Body of pancreas (tissue), 4 donors: Measurements from ENCODE around the gene LILRB4. TPM values are rescaled to one million over a fixed set of nuclear protein-coding genes. Genes with fewer than 3 reads are reported as not detected.
"Not testable (repeated sequence)": the region's sequence is repeated elsewhere in the genome, so short reads cannot be mapped to it uniquely, and the experiment has no call there.

ENCODE experiments used
- ATAC-seq: fragments of 150-250 bp; one replicate; pipeline ENCODE4 v1.9.1; 2016
- DNase-seq, 4 donors: peaks; one replicate each; pipeline ENCODE4 v3.0.0-alpha.2; 2019
- H3K27ac ChIP-seq, 4 donors: fragments of 200-600 bp; sonication (generic); 1 replicate in 3 of 4; 2 replicates in 1 of 4; pipeline versions ENCODE4 v1.5.1 to v1.6.1; 2016 to 2019; ENCODE audit warnings: mild to moderate bottlenecking in 1 of 4, mixed read lengths in 1 of 4, moderate library complexity in 1 of 4
- H3K27me3 ChIP-seq, 2 donors: fragments of 200-600 bp; sonication (generic); one replicate each; pipeline ENCODE4 v1.6.0; 2016; ENCODE audit warnings: mild to moderate bottlenecking in 1 of 2
- H3K36me3 ChIP-seq, 2 donors: fragments of 200-600 bp; sonication (generic); replicated peaks in 1 of 2; 2 replicates each; pipeline ENCODE4 v1.5.1; 2016; ENCODE audit warnings: low read depth in 2 of 2; ENCODE audit not compliant: insufficient read depth in 1 of 2
- H3K4me1 ChIP-seq: fragments of 200-600 bp; sonication (generic); one replicate; pipeline ENCODE4 v1.6.0; 2016
- H3K4me3 ChIP-seq, 2 donors: fragments of 200-600 bp; sonication (generic); 1 replicate in 1 of 2; 2 replicates in 1 of 2; pipeline ENCODE4 v1.5.1; 2016 to 2019
- H3K9me3 ChIP-seq, 3 donors: fragments of 200-600 bp; sonication (generic); 1 replicate in 2 of 3; 2 replicates in 1 of 3; pipeline ENCODE4 v1.5.1; 2016
- POLR2A ChIP-seq, 3 donors: fragments of 450-650 bp; IDR thresholded peaks; one replicate each; pipeline ENCODE4 v1.6.1; 2016; ENCODE audit warnings: antibody characterized with exemption in 3 of 3, mild to moderate bottlenecking in 2 of 3
- WGBS, 2 donors: methylation state at CpG; one replicate each; pipeline ENCODE4 v1.1.5; 2017; 5-methylcytosine and 5-hydroxymethylcytosine counted together
- intact Hi-C: fragments of 100-400 bp; cut with DNase I; formaldehyde crosslinking; loops from one replicate; pipeline ENCODE4 v1.15.1; 2023
- total RNA-seq, 2 donors: library from RNA; depleted of rRNA; stranded (reverse); fragments of >200 nt; gene quantifications; one replicate each; pipeline ENCODE4 v1.1.0, GENCODE V29; 2016
- TF ChIP-seq, protein P1 (sequence below), 7 experiments: fragments of 450-650 bp in 4 of 7; fragments of 200-600 bp in 3 of 7; sonication (generic) in 3 of 7; IDR thresholded peaks; one replicate each; pipeline ENCODE4 v1.5.1; 2016 to 2019; ENCODE audit warnings: antibody characterized with exemption in 7 of 7

Gene LILRB4
- total RNA-seq, 2 donors from 2014 or later: 0.99 to 1.0 TPM

- TF ChIP-seq POLR2A (IDR thresholded peaks at IDR 0.05): no peak
- TF ChIP-seq, protein P1, sequence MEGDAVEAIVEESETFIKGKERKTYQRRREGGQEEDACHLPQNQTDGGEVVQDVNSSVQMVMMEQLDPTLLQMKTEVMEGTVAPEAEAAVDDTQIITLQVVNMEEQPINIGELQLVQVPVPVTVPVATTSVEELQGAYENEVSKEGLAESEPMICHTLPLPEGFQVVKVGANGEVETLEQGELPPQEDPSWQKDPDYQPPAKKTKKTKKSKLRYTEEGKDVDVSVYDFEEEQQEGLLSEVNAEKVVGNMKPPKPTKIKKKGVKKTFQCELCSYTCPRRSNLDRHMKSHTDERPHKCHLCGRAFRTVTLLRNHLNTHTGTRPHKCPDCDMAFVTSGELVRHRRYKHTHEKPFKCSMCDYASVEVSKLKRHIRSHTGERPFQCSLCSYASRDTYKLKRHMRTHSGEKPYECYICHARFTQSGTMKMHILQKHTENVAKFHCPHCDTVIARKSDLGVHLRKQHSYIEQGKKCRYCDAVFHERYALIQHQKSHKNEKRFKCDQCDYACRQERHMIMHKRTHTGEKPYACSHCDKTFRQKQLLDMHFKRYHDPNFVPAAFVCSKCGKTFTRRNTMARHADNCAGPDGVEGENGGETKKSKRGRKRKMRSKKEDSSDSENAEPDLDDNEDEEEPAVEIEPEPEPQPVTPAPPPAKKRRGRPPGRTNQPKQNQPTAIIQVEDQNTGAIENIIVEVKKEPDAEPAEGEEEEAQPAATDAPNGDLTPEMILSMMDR (IDR thresholded peaks at IDR 0.05): no peak
- 33 to 49% methylated on average over 4 of the region's 4 CpGs for WGBS, 2 donors
- Histone ChIP-seq H3K4me1 (no peaks in the 10 kb centered on the region), H3K27me3 (no peaks in the 10 kb centered on the region), H3K4me3 (no peak overlapping the region), H3K36me3 (no peaks in the 10 kb centered on the region), H3K27ac (no peak overlapping the region), H3K9me3 (no peaks in the 10 kb centered on the region)
- intact Hi-C loops: loop anchor here (10.0 kb wide), 1 partner anchor 192 kb away; no protein-coding TSS in a partner anchor
- DNase-seq (no peak), ATAC-seq (no peak)
These were observed 14.4 kb downstream of the LILRB4 start for GRCh38 chr19:54677217-54677616.

GRCh38 chr19:54681596-54681995 is 18.8 kb downstream of the LILRB4 start:
- H3K4me3 ChIP-seq, intact Hi-C loops, H3K27ac ChIP-seq, ATAC-seq, H3K36me3 ChIP-seq, DNase-seq, H3K9me3 ChIP-seq, H3K4me1 ChIP-seq, H3K27me3 ChIP-seq: not testable (repeated sequence)
- WGBS, 2 donors: 65 to 72% methylated on average over 12 of the region's 12 CpGs

DNA sequence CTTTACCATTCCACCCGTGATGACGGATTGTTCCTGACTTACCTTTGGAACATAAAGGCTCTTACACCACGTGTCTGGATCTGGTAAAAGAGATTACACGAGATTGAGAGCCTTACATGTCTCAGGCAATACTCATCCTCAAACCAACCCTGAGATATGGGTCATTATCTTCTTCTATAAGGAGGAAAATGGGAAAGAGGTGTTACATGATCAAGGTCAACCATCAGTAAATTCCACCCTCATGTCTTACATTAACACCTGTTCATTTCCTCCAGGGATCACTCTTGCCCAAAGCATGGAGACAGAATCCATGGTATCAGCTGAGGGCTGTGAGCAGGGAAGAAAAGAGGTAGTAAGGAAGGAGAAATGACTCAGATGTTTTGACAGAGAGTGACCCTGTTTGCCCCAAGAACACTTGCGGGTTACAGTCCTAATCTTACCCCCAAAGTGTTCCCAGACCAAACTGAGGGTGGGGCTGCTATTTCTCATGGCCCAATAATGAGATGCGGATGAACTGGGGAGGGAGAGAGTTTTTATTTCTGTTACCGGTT is 19.6 kb downstream of the LILRB4 start:
- Histone ChIP-seq H3K9me3 (no peaks in the 10 kb centered on the region), H3K4me1 (no peaks in the 10 kb centered on the region), H3K36me3 (no peaks in the 10 kb centered on the region), H3K27me3 (no peaks in the 10 kb centered on the region), H3K4me3 (no peak overlapping the region), H3K27ac (no peak overlapping the region)
- DNase-seq (no peak), ATAC-seq (no peak)
- TF ChIP-seq, protein P1 (IDR thresholded peaks at IDR 0.05): no peak
- TF ChIP-seq POLR2A (IDR thresholded peaks at IDR 0.05): no peak
- 41 to 43% methylated on average over 7 of the region's 7 CpGs for WGBS, 2 donors
- intact Hi-C loops: no loop called here

- H3K4me1 ChIP-seq: no peaks in the 10 kb centered on the region
- no peaks in the 10 kb centered on the region for H3K27me3 ChIP-seq
- DNase-seq: no peak
- no peaks in the 10 kb centered on the region for H3K9me3 ChIP-seq
- TF ChIP-seq POLR2A (IDR thresholded peaks at IDR 0.05): no peak
- TF ChIP-seq, protein P1 (IDR thresholded peaks at IDR 0.05): no peak
- no peak overlapping the region for H3K27ac ChIP-seq
- H3K4me3 ChIP-seq: no peak overlapping the region
- 16 to 38% methylated on average over 3 of the region's 3 CpGs for WGBS, 2 donors
- no peak for ATAC-seq
- intact Hi-C loops: no loop called here
- H3K36me3 ChIP-seq: no peaks in the 10 kb centered on the region
These were observed 21.7 kb downstream of the LILRB4 start for GRCh38 chr19:54684527-54684926.

DNA sequence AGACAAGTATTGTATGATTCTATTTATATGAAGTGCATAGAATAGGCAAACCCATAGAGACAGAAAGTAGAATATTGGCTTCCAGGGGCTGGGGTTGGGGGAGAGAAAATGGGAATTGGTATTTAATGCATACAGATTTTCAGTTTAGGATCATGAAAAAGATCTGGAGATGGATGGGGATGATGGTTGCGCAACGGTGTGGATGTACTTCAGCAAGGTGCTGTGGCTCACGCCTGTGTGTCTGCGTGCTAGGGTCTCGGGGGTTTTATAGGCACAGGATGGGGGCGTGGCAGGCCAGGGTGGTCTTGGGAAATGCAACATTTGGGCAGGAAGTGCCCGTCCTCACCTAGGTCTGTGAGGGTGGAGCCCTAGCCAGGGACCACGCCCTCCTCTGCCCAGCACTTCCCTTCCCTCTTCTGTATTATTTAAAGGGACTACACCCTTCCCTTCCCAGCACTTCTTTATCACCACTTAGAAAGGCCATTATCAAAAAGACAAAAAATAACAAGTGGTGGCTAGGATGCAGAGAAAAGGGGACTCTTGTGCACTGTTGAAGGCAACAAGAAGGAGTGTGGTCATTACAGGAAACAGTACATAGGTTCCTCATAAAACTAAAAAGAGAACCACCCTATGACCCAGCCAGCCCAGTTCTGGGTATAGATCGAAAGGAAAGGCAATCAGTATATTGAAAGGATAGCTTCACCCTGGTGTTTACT is 29.0 kb downstream of the LILRB4 start:
- WGBS, 2 donors: 40 to 53% methylated on average over 9 of the region's 9 CpGs
- Histone ChIP-seq H3K27ac (no peak overlapping the region), H3K4me1 (no peaks in the 10 kb centered on the region), H3K9me3 (no peaks in the 10 kb centered on the region), H3K27me3 (no peaks in the 10 kb centered on the region), H3K4me3 (no peak overlapping the region), H3K36me3 (no peaks in the 10 kb centered on the region)
- TF ChIP-seq POLR2A (IDR thresholded peaks at IDR 0.05): no peak
- TF ChIP-seq, protein P1 (IDR thresholded peaks at IDR 0.05): no peak
- no peak for DNase-seq
- no peak for ATAC-seq
- intact Hi-C loops: no loop called here
